Right kidney (tissue), 1 donor: ENCODE data around the gene COA8.
A peak's percentile ranks its signal among the peaks of the same experiment; 100 is the strongest.
"Not testable (repeated sequence)": the region's sequence is repeated elsewhere in the genome, so short reads cannot be mapped to it uniquely, and the experiment has no call there.

Experiments used
- DNase-seq: peaks from one replicate; pipeline ENCODE4 v3.0.0-alpha.2; 2016

COA8 gene

GRCh38 chr14:103568952-103569351 is 6.2 kb downstream of the COA8 start:
- no peak for DNase-seq

- DNase-seq: peak; percentile 35
These were observed 6.6 kb downstream of the COA8 start for GRCh38 chr14:103569408-103569807.

- no peak for DNase-seq
These were observed 11.3 kb downstream of the COA8 start for GRCh38 chr14:103574104-103574503.

GRCh38 chr14:103574707-103575285 is 12.0 kb downstream of the COA8 start:
- DNase-seq: no peak

GRCh38 chr14:103576371-103577024 is 13.7 kb downstream of the COA8 start:
- peak; percentile 69 for DNase-seq

GRCh38 chr14:103578401-103579075 is 15.8 kb downstream of the COA8 start:
- no peak for DNase-seq

GRCh38 chr14:103581206-103581605 is 18.4 kb downstream of the COA8 start:
- DNase-seq: no peak

- no peak for DNase-seq
These were observed 19.4 kb downstream of the COA8 start for GRCh38 chr14:103581954-103582703.

- DNase-seq: no peak
These were observed 21.7 kb downstream of the COA8 start for GRCh38 chr14:103584326-103584915.

- no peak for DNase-seq
These were observed 30.8 kb downstream of the COA8 start for GRCh38 chr14:103593577-103593976.

- DNase-seq: peak; percentile 30
These were observed 31.5 kb downstream of the COA8 start for GRCh38 chr14:103594265-103594664.

- DNase-seq: no peak
These were observed 35.0 kb downstream of the COA8 start for GRCh38 chr14:103597623-103598377.

- DNase-seq: no peak
These were observed 37.7 kb downstream of the COA8 start for GRCh38 chr14:103600503-103600902.

- no peak for DNase-seq
These were observed 41.9 kb downstream of the COA8 start for GRCh38 chr14:103604620-103605019.

- DNase-seq: peak; percentile 73
These were observed 44.4 kb downstream of the COA8 start for GRCh38 chr14:103606963-103607668.

- DNase-seq: no peak
These were observed 45.1 kb downstream of the COA8 start for GRCh38 chr14:103607822-103608221.

GRCh38 chr14:103609081-103609480 is 46.3 kb downstream of the COA8 start:
- DNase-seq: not testable (repeated sequence)

GRCh38 chr14:103611215-103611614 is 48.5 kb downstream of the COA8 start:
- no peak for DNase-seq

GRCh38 chr14:103613517-103613916 is 50.8 kb downstream of the COA8 start:
- no peak for DNase-seq

- no peak for DNase-seq
These were observed 54.0 kb downstream of the COA8 start for GRCh38 chr14:103616635-103617300.

- DNase-seq: no peak
These were observed 56.3 kb downstream of the COA8 start for GRCh38 chr14:103619057-103619456.
